Tibial nerve (tissue), 4 donors: ENCODE results near the gene AUTS2. TPM values are rescaled to one million over a fixed set of nuclear protein-coding genes. Genes with fewer than 3 reads are reported as not detected.

Experiments used
- DNase-seq, 2 donors: peaks; one replicate each; pipeline ENCODE4 v3.0.0-alpha.2; 2019; ENCODE audit warnings: low spot score in 2 of 2
- H3K27ac ChIP-seq, 4 donors: fragments of 200-600 bp; sonication (generic) in 3 of 4; one replicate each; pipeline ENCODE4 v1.5.1; 2017 to 2019; ENCODE audit warnings: mild to moderate bottlenecking in 1 of 4
- H3K27me3 ChIP-seq, 2 donors: fragments of 200-600 bp; sonication (generic) in 1 of 2; one replicate each; pipeline versions ENCODE4 v1.5.1 to v1.6.0; 2017 to 2019
- H3K36me3 ChIP-seq, 3 donors: fragments of 200-600 bp; sonication (generic); one replicate each; pipeline ENCODE4 v1.5.1; 2018 to 2019
- H3K4me1 ChIP-seq, 4 donors: fragments of 200-600 bp; sonication (generic) in 3 of 4; one replicate each; pipeline ENCODE4 v1.5.1; 2017 to 2019
- H3K4me3 ChIP-seq, 4 donors: fragments of 200-600 bp; sonication (generic) in 3 of 4; one replicate each; pipeline ENCODE4 v1.5.1; 2017 to 2019; ENCODE audit warnings: mild to moderate bottlenecking in 1 of 4, moderate library complexity in 1 of 4
- H3K9me3 ChIP-seq, 4 donors: fragments of 200-600 bp; sonication (generic) in 3 of 4; one replicate each; pipeline ENCODE4 v1.5.1; 2017 to 2019
- CTCF ChIP-seq, 5 experiments: fragments of 200-600 bp in 3 of 5; fragments of 450-650 bp in 2 of 5; sonication (generic) in 3 of 5; IDR thresholded peaks; one replicate each; pipeline ENCODE4 v1.5.1; 2016 to 2019; ENCODE audit warnings: antibody characterized with exemption in 5 of 5, mild to moderate bottlenecking in 3 of 5, moderate library complexity in 2 of 5
- EP300 ChIP-seq, 2 donors: sonication (generic); formaldehyde crosslinking; IDR thresholded peaks; one replicate each; pipeline ENCODE4 v1.6.1; 2017; ENCODE audit warnings: antibody characterized with exemption in 2 of 2, mild to moderate bottlenecking in 1 of 2
- POLR2A ChIP-seq, 2 donors: fragments of 450-650 bp; IDR thresholded peaks; one replicate each; pipeline ENCODE4 v1.6.1; 2017; ENCODE audit warnings: antibody characterized with exemption in 2 of 2, mild to moderate bottlenecking in 2 of 2, moderate library complexity in 2 of 2
- WGBS, 2 donors: methylation state at CpG; one replicate each; pipeline ENCODE4 v1.1.5; 2018; 5-methylcytosine and 5-hydroxymethylcytosine counted together
- total RNA-seq, 4 donors: library from RNA; depleted of rRNA; stranded (reverse); fragments of >200 nt; gene quantifications; one replicate each; pipeline ENCODE4 v1.1.0, GENCODE V29; 2016

Gene AUTS2
- total RNA-seq, 4 donors from 2014 or later = 56.6 to 87.9 (median 71.6) TPM

GRCh38 chr7:69920797-69921196 is 322.5 kb downstream of the AUTS2 start:
- TF ChIP-seq POLR2A (IDR thresholded peaks at IDR 0.05) (no peak), EP300 (IDR thresholded peaks at IDR 0.05) (no peak), CTCF (IDR thresholded peaks at IDR 0.05) (no peak)
- 49 to 67% methylated on average over 3 of the region's 3 CpGs for WGBS, 2 donors
- H3K27ac ChIP-seq = no peak overlapping the region
- H3K36me3 ChIP-seq = no peaks in the 10 kb centered on the region
- DNase-seq = no peak
- no peak overlapping the region for H3K4me3 ChIP-seq
- H3K27me3 ChIP-seq = no peaks in the 10 kb centered on the region
- no peaks in the 10 kb centered on the region for H3K4me1 ChIP-seq
- peaks cover 0 to 6% (median 0%) of the 10 kb centered on the region in 4 donors for H3K9me3 ChIP-seq

GRCh38 chr7:69922026-69922803 is 323.9 kb downstream of the AUTS2 start:
- no peak overlapping the region for H3K4me3 ChIP-seq
- no peaks in the 10 kb centered on the region for H3K4me1 ChIP-seq
- WGBS, 2 donors = 91 to 94% methylated on average over 6 of the region's 6 CpGs
- H3K36me3 ChIP-seq = no peaks in the 10 kb centered on the region
- no peak for DNase-seq
- H3K27me3 ChIP-seq = no peaks in the 10 kb centered on the region
- H3K9me3 ChIP-seq = peaks cover 0 to 6% (median 0%) of the 10 kb centered on the region in 4 donors
- H3K27ac ChIP-seq = no peak overlapping the region
- no peak for TF ChIP-seq POLR2A (IDR thresholded peaks at IDR 0.05)
- no peak for TF ChIP-seq EP300 (IDR thresholded peaks at IDR 0.05)
- no peak for TF ChIP-seq CTCF (IDR thresholded peaks at IDR 0.05)

- Histone ChIP-seq H3K4me3 (no peak overlapping the region), H3K9me3 (peaks cover 0 to 6% (median 0%) of the 10 kb centered on the region in 4 donors), H3K4me1 (no peaks in the 10 kb centered on the region), H3K27me3 (no peaks in the 10 kb centered on the region), H3K36me3 (peaks cover 0 to 10% (median 0%) of the 10 kb centered on the region in 3 donors), H3K27ac (no peak overlapping the region)
- DNase-seq = no peak
- TF ChIP-seq EP300 (IDR thresholded peaks at IDR 0.05) (no peak), CTCF (IDR thresholded peaks at IDR 0.05) (no peak), POLR2A (IDR thresholded peaks at IDR 0.05) (no peak)
- 93 to 96% methylated on average over 6 to 10 of the region's 10 CpGs for WGBS, 2 donors
Observed at GRCh38 chr7:69927461-69927860, 329.2 kb downstream of the AUTS2 start.

- Histone ChIP-seq H3K9me3 (peaks cover 0 to 6% (median 0%) of the 10 kb centered on the region in 4 donors), H3K4me3 (no peak overlapping the region), H3K36me3 (peaks cover 0 to 10% (median 0%) of the 10 kb centered on the region in 3 donors), H3K27me3 (no peaks in the 10 kb centered on the region), H3K27ac (no peak overlapping the region), H3K4me1 (no peaks in the 10 kb centered on the region)
- no peak for DNase-seq
- 86 to 90% methylated on average over 6 to 7 of the region's 7 CpGs for WGBS, 2 donors
- TF ChIP-seq EP300 (IDR thresholded peaks at IDR 0.05) (no peak), CTCF (IDR thresholded peaks at IDR 0.05) (no peak), POLR2A (IDR thresholded peaks at IDR 0.05) (no peak)
Observed at GRCh38 chr7:69928621-69929020, 330.3 kb downstream of the AUTS2 start.

GRCh38 chr7:69929622-69930021 is 331.3 kb downstream of the AUTS2 start:
- Histone ChIP-seq H3K27ac (no peak overlapping the region), H3K27me3 (no peaks in the 10 kb centered on the region), H3K9me3 (peaks cover 0 to 5% (median 0%) of the 10 kb centered on the region in 4 donors), H3K36me3 (peaks cover 0 to 10% (median 0%) of the 10 kb centered on the region in 3 donors), H3K4me1 (peaks cover 0 to 6% (median 0%) of the 10 kb centered on the region in 4 donors), H3K4me3 (no peak overlapping the region)
- 91 to 97% methylated on average over 2 of the region's 2 CpGs for WGBS, 2 donors
- DNase-seq = no peak
- TF ChIP-seq POLR2A (IDR thresholded peaks at IDR 0.05) (no peak), CTCF (IDR thresholded peaks at IDR 0.05) (no peak), EP300 (IDR thresholded peaks at IDR 0.05) (no peak)
